ENCODE data around the gene SPSB4. TPM values are rescaled to one million over a fixed set of nuclear protein-coding genes. Genes with fewer than 3 reads are reported as not detected.

The SPSB4 gene
- total RNA-seq, 1 donor from 2014 or later = 1.2 TPM

DNA sequence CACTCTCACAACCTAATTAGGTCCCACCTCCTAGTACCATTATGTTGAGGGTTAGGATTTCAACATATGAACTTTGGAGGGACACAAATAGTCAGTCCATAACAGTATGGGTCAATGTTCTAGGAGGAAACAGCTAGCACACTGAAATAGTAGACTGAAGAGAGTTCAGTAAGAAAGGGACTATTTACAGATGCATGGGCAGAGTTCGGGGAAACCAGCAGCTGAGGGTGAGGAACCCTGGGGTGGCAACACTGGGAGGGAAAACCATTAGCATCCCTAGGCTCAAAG lies 102.5 kb downstream of the SPSB4 start:
- intact Hi-C loops (cut with DNase I) = no loop called here
- Histone ChIP-seq H3K9me3 (no peaks in the 10 kb centered on the region), H3K4me3 (no peak overlapping the region), H3K4me1 (no peaks in the 10 kb centered on the region), H3K36me3 (no peaks in the 10 kb centered on the region), H3K27me3 (no peaks in the 10 kb centered on the region), H3K27ac (no peak overlapping the region)
- ATAC-seq (no peak), DNase-seq (no peak)
- TF ChIP-seq, protein P1, sequence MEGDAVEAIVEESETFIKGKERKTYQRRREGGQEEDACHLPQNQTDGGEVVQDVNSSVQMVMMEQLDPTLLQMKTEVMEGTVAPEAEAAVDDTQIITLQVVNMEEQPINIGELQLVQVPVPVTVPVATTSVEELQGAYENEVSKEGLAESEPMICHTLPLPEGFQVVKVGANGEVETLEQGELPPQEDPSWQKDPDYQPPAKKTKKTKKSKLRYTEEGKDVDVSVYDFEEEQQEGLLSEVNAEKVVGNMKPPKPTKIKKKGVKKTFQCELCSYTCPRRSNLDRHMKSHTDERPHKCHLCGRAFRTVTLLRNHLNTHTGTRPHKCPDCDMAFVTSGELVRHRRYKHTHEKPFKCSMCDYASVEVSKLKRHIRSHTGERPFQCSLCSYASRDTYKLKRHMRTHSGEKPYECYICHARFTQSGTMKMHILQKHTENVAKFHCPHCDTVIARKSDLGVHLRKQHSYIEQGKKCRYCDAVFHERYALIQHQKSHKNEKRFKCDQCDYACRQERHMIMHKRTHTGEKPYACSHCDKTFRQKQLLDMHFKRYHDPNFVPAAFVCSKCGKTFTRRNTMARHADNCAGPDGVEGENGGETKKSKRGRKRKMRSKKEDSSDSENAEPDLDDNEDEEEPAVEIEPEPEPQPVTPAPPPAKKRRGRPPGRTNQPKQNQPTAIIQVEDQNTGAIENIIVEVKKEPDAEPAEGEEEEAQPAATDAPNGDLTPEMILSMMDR (IDR thresholded peaks at IDR 0.05) = no peak

DNA sequence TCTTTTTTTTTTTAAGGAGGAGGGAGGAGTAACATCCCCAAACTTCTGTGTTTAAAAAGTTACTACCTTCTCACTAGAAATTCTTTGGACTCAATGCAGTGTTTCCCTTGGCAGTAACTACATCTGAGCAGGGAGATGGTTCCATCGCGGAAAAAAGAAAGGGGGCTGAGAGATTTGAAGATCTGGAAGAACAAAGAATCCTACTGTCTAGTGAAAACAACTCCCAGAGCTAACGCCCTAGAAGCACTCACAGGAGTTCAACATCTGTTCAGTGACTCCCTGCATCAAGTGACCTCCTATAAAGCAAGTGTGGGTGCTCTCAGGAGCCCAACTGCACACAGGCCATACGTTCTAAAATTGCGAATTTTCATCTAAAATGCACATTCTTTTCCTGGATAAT lies 113.7 kb downstream of the SPSB4 start:
- ATAC-seq = no peak

DNA sequence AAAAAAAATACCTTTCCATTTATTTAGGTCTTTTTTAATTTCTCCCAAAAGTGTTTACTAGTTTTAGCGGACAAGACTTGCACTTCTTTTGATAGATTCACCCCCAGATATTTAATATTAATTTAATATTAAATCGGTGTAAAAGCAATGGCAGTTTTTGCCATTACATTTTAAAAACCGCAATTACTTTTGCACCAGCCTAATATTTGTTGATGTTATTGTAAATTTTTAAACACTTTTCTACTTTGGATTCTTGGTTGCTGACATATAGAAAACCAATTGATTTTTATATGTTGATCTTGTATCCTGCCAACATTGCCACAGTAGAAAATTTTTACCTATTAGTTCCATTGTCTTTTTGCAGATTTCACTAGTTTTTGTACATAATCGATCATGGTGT lies 116.5 kb downstream of the SPSB4 start:
- Histone ChIP-seq H3K36me3 (no peaks in the 10 kb centered on the region), H3K9me3 (no peaks in the 10 kb centered on the region), H3K27ac (no peak overlapping the region), H3K4me3 (no peak overlapping the region), H3K4me1 (no peaks in the 10 kb centered on the region), H3K27me3 (no peaks in the 10 kb centered on the region)
- no peak for DNase-seq
- intact Hi-C loops (cut with DNase I) = no loop called here
- no peak for ATAC-seq
- TF ChIP-seq, protein P1 (IDR thresholded peaks at IDR 0.05) = no peak

More for the DNA sequence above, 113.7 kb downstream of the SPSB4 start:
- Histone ChIP-seq H3K9me3 (no peaks in the 10 kb centered on the region), H3K4me3 (no peak overlapping the region), H3K36me3 (no peaks in the 10 kb centered on the region), H3K27me3 (no peaks in the 10 kb centered on the region), H3K4me1 (no peaks in the 10 kb centered on the region), H3K27ac (no peak overlapping the region)
- DNase-seq = no peak
- TF ChIP-seq, protein P1 (IDR thresholded peaks at IDR 0.05) = no peak
- intact Hi-C loops (cut with DNase I) = no loop called here

DNA sequence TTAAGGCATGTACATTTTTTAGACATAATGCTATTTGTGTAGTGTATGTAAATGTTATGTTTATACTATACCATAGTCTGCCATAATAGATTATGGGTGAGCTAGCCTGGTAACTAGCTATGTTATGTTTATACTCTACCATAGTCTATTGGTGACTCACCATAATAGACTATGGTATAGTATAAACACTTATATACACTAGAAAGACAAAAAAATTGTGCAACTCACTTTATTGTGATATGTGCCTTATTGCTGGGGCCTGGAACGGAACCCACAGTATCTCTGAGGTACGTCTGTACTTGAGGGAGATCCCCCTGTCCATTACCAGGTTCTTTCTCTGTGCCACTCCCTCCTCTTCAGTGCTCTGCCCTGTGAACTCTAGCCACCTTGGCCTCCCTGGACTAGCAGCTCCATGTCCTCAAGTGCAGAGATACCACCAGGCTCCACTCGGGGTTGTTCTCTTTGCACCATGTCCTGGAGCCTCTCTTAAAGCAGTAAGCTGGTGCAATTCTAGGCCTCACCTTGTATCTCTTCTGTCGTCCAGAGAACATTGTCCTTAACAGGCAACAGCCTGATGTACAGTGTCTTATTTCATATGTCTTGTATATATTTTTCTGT lies 119.6 kb downstream of the SPSB4 start:
- no peaks in the 10 kb centered on the region for H3K9me3 ChIP-seq
- H3K27ac ChIP-seq = no peak overlapping the region
- no peak overlapping the region for H3K4me3 ChIP-seq
- no peaks in the 10 kb centered on the region for H3K27me3 ChIP-seq
- intact Hi-C loops (cut with DNase I) = no loop called here
- no peaks in the 10 kb centered on the region for H3K36me3 ChIP-seq
- H3K4me1 ChIP-seq = no peaks in the 10 kb centered on the region
- no peak for ATAC-seq
- TF ChIP-seq, protein P1 (IDR thresholded peaks at IDR 0.05) = no peak
- no peak for DNase-seq

DNA sequence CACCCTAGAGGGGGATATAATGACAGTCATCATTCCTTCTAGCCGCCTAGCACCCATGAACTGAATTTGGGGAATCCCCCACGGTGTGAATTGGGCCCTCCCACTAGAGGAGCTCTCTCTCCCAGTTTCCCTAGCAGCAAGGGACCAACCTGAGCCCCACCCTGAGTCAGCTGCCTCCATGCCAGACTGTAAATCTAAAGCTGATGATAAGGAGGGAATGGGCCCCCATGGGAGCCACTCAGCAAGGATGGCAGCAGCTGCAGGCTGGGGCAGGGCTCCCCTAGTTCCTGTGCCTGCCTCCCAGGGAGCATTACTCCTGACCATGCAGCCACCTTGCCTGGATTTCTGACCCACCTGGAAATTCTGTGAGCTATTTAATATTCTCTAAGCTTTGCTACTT lies 123.5 kb downstream of the SPSB4 start:
- no peak for DNase-seq
- H3K4me3 ChIP-seq = no peak overlapping the region
- TF ChIP-seq, protein P1 (IDR thresholded peaks at IDR 0.05) = no peak

DNA sequence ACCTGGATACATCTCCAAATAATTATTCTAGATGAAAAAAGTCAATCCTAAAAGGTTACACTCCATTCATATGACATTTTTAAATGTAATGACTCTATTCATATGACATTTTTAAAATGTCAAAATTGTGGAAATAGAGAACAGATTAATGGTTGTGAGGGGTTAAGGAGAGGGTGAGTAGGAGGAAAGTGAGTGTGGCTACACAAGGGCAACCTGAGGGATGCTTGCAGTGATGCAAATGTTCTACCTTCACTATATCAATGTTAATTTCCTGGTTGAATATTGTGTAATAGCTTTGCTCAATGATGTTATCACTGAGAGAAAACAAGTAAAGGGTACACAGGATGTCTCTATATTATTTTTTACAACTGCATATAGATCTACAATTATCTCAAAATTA lies 125.6 kb downstream of the SPSB4 start:
- no peak for ATAC-seq
- Histone ChIP-seq H3K27me3 (no peaks in the 10 kb centered on the region), H3K4me3 (no peak overlapping the region), H3K4me1 (no peaks in the 10 kb centered on the region), H3K36me3 (no peaks in the 10 kb centered on the region), H3K9me3 (no peaks in the 10 kb centered on the region), H3K27ac (no peak overlapping the region)
- TF ChIP-seq, protein P1 (IDR thresholded peaks at IDR 0.05) = no peak
- DNase-seq = no peak
- intact Hi-C loops (cut with DNase I) = no loop called here

More for the DNA sequence above, 123.5 kb downstream of the SPSB4 start:
- Histone ChIP-seq H3K27ac (no peak overlapping the region), H3K27me3 (no peaks in the 10 kb centered on the region), H3K36me3 (no peaks in the 10 kb centered on the region), H3K4me1 (no peaks in the 10 kb centered on the region), H3K9me3 (no peaks in the 10 kb centered on the region)
- ATAC-seq = no peak
- intact Hi-C loops (cut with DNase I) = no loop called here
